ENCODE data around the gene CCDC74B.
"Not testable (repeated sequence)": the region's sequence is repeated elsewhere in the genome, so short reads cannot be mapped to it uniquely, and the experiment has no call there.

The CCDC74B gene

GRCh38 chr2:130152816-130153595, 8.1 kb upstream of the CCDC74B start:
- H3K36me3 Mint-ChIP-seq (ENCODE audit: insufficient read depth) = peaks cover 13% of the 10 kb centered on the region
- no peak for ATAC-seq (replicated peaks; ENCODE audit: extremely low read depth, poor library complexity, severe bottlenecking)
- peaks cover 5% of the 10 kb centered on the region for H3K4me1 Mint-ChIP-seq
- H3K9me3 Mint-ChIP-seq = no peaks in the 10 kb centered on the region
- H3K27me3 Mint-ChIP-seq = no peaks in the 10 kb centered on the region
- DNase-seq (ENCODE audit: low spot score in 2 of 2) = no peak
- no peak overlapping the region for H3K4me3 Mint-ChIP-seq
- no peak overlapping the region for H3K27ac Mint-ChIP-seq (ENCODE audit: low read depth)

GRCh38 chr2:130152136-130152815, 7.4 kb upstream of the CCDC74B start:
- ATAC-seq (replicated peaks; ENCODE audit: extremely low read depth, poor library complexity, severe bottlenecking); H3K27ac Mint-ChIP-seq (ENCODE audit: low read depth); H3K27me3 Mint-ChIP-seq; H3K4me1 Mint-ChIP-seq; H3K9me3 Mint-ChIP-seq; DNase-seq (ENCODE audit: low spot score in 2 of 2); H3K4me3 Mint-ChIP-seq: not testable (repeated sequence)
- peaks cover 13% of the 10 kb centered on the region for H3K36me3 Mint-ChIP-seq (ENCODE audit: insufficient read depth)

GRCh38 chr2:130151145-130151512, 6.2 kb upstream of the CCDC74B start:
- H3K4me3 Mint-ChIP-seq; DNase-seq (ENCODE audit: low spot score in 2 of 2); H3K9me3 Mint-ChIP-seq; H3K27me3 Mint-ChIP-seq; H3K4me1 Mint-ChIP-seq; H3K27ac Mint-ChIP-seq (ENCODE audit: low read depth); ATAC-seq (replicated peaks; ENCODE audit: extremely low read depth, poor library complexity, severe bottlenecking): not testable (repeated sequence)
- peaks cover 13% of the 10 kb centered on the region for H3K36me3 Mint-ChIP-seq (ENCODE audit: insufficient read depth)

DNA sequence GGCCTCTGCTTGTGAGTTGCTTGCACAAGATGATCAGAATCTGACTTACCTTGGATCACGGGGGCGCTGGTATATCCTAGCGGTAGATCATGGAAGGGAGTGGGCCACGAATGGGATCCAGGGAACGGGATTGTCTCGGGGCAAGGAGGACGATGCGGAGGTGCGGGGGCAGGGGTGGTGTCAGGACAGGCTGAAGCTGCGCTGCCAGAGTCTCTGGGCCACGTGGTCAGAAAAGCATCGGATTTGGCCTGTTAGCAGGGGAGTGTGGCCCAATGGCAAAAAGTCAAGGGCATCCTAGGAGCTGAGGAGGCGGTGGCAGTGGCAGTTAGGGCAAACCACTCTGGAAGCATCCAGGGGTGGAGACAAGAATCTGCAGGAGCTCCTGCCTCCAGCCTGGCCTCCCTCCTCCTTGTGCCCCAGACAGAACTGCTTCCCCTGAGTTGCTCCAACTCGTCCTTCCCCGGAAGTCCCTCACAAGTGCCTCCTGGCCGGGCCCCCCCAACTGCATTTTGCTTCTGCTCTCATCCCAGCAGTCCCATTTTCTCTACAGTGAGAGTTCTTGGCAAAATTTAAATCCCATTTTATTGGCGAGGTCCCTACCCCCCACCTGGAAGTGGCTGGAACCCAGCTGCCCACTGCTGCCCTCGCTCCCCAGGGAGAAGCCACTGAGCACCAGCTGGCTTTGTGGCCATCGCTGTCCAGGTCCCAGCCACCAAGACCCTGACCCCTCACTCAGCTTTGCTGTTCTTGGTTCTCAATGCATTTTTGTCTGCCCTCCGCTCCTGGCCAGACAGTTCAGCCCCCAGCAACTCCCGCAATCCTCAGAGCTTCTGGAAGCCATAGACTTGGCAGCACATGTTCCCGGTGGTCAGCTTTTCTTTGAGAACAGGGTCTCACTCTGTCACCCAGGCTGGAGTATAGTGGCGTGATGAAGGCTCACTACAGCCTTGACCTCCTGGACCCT, 5.6 kb upstream of the CCDC74B start:
- DNase-seq (ENCODE audit: low spot score in 2 of 2) (no peak), ATAC-seq (replicated peaks; ENCODE audit: extremely low read depth, poor library complexity, severe bottlenecking) (no peak)
- Mint-ChIP-seq H3K9me3 (no peaks in the 10 kb centered on the region), H3K4me3 (peak overlapping the region; percentile 3), H3K27ac (ENCODE audit: low read depth) (no peak overlapping the region), H3K36me3 (ENCODE audit: insufficient read depth) (peaks cover 11% of the 10 kb centered on the region), H3K27me3 (peaks cover 10% of the 10 kb centered on the region), H3K4me1 (no peaks in the 10 kb centered on the region)

- not testable (repeated sequence) for H3K4me3 Mint-ChIP-seq; H3K27ac Mint-ChIP-seq (ENCODE audit: low read depth); H3K4me1 Mint-ChIP-seq; H3K9me3 Mint-ChIP-seq; H3K27me3 Mint-ChIP-seq; ATAC-seq (replicated peaks; ENCODE audit: extremely low read depth, poor library complexity, severe bottlenecking); DNase-seq (ENCODE audit: low spot score in 2 of 2)
- peaks cover 12% of the 10 kb centered on the region for H3K36me3 Mint-ChIP-seq (ENCODE audit: insufficient read depth)
Measured at GRCh38 chr2:130148515-130148914, 3.6 kb upstream of the CCDC74B start.

- not testable (repeated sequence) for H3K4me1 Mint-ChIP-seq; H3K27ac Mint-ChIP-seq (ENCODE audit: low read depth); H3K27me3 Mint-ChIP-seq; H3K36me3 Mint-ChIP-seq (ENCODE audit: insufficient read depth); H3K9me3 Mint-ChIP-seq
- DNase-seq (ENCODE audit: low spot score in 2 of 2) = peak in 1 of 2 donors; percentile 7
- H3K4me3 Mint-ChIP-seq = peak overlapping the region; percentile 70
- peak; percentile 10 for ATAC-seq (replicated peaks; ENCODE audit: extremely low read depth, poor library complexity, severe bottlenecking)
Measured at GRCh38 chr2:130143266-130144039, 1.5 kb downstream of the CCDC74B start.

DNA sequence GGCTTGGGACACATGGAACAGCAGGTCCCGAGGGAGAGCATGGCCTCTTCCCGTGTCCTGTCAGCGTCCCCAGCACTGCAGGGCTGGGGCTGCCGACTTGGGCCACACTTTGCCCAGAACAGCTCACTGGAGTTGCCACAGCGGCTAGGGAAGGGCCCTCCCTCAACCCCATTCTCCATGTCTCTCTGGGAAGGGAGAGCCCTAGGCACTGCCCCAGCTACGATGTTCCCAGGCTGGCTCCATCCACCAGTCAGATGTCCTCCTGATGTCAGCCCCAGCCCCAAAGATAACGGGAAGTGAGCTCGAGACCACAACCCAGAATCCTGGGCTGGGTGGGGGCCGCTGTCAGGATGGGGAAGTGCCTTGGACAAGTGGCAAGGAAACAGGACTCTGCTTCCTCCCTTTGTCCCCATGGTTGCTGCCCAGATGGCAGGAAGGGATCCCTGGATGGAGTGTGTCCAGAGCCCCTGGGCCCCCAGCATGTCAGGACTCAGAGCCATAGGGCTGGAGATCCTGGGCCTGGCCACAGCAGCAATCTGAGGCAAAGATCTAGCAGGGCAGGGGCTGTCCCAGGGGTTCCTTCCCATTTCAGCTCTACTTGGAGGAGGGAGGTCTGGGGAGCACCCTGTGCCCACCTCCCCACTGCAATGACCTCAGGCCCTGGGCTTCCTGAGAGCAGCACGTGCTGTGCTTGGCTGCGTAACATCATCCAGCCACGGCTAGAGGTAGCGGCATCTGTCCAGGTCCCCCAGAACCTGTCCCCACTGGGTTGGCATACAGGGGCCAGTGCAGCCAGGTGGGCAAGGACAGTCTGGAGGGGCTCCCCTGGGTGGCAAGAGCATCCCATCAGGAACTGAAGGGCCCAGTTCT, 2.3 kb downstream of the CCDC74B start:
- H3K36me3 Mint-ChIP-seq (ENCODE audit: insufficient read depth); ATAC-seq (replicated peaks; ENCODE audit: extremely low read depth, poor library complexity, severe bottlenecking); H3K9me3 Mint-ChIP-seq; H3K27me3 Mint-ChIP-seq; H3K4me1 Mint-ChIP-seq; H3K27ac Mint-ChIP-seq (ENCODE audit: low read depth): not testable (repeated sequence)
- peak overlapping the region; percentile 70 for H3K4me3 Mint-ChIP-seq
- peak in 1 of 2 donors; percentile 8 for DNase-seq (ENCODE audit: low spot score in 2 of 2)

DNA sequence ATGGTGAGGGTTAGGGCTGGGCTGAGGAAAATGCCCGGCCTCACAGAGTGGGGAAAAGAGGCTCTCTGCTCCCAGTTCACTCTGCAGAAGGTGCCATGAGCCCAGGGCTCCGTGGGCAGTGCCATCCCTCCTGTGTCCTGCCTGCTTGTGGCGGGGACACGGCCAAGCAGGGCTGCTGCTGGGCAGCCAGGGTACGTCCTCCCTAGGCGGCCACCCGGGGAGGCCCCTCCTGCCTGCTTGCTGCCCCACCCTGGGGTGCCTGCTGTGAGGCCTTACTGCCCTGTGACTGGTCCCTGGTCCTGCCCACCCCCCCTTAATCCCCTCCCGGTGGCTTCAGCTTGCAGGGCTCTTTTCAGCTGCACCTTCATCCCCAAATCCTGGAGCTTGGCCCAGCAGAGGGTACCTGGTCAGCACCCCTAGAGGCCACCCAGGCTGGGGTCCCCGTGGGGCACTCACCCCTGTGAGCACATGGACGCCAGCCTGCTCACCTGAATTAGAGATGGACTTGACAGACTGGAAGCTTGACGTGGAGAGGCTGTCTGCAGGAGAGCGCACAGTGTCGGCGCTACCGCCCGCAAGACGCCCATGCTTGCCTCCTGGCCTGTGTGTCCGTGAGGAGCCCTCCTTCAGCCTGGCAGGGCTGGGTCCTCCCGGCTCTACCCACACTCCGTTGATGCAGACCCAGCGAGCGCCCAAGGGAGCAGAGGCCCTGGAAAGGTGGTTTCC, 3.1 kb downstream of the CCDC74B start:
- H3K27ac Mint-ChIP-seq (ENCODE audit: low read depth); H3K36me3 Mint-ChIP-seq (ENCODE audit: insufficient read depth); H3K9me3 Mint-ChIP-seq; ATAC-seq (replicated peaks; ENCODE audit: extremely low read depth, poor library complexity, severe bottlenecking); H3K4me1 Mint-ChIP-seq; H3K27me3 Mint-ChIP-seq; H3K4me3 Mint-ChIP-seq: not testable (repeated sequence)
- peak in 1 of 2 donors; percentile 6 for DNase-seq (ENCODE audit: low spot score in 2 of 2)

- not testable (repeated sequence) for H3K27me3 Mint-ChIP-seq; H3K36me3 Mint-ChIP-seq (ENCODE audit: insufficient read depth); H3K27ac Mint-ChIP-seq (ENCODE audit: low read depth); ATAC-seq (replicated peaks; ENCODE audit: extremely low read depth, poor library complexity, severe bottlenecking); H3K9me3 Mint-ChIP-seq; H3K4me1 Mint-ChIP-seq; H3K4me3 Mint-ChIP-seq
- DNase-seq (ENCODE audit: low spot score in 2 of 2) = peak in 1 of 2 donors; percentile 7
Measured at GRCh38 chr2:130141002-130141401, 3.9 kb downstream of the CCDC74B start.

GRCh38 chr2:130140516-130140915, 4.4 kb downstream of the CCDC74B start:
- not testable (repeated sequence) for DNase-seq (ENCODE audit: low spot score in 2 of 2); H3K4me3 Mint-ChIP-seq; H3K27me3 Mint-ChIP-seq; H3K9me3 Mint-ChIP-seq; ATAC-seq (replicated peaks; ENCODE audit: extremely low read depth, poor library complexity, severe bottlenecking); H3K4me1 Mint-ChIP-seq; H3K27ac Mint-ChIP-seq (ENCODE audit: low read depth); H3K36me3 Mint-ChIP-seq (ENCODE audit: insufficient read depth)

Measured in central memory CD8-positive, alpha-beta T cell (primary cell).